ENCODE results near the gene MEGF6. TPM values are rescaled to one million over a fixed set of nuclear protein-coding genes. Genes with fewer than 3 reads are reported as not detected.
"Not testable (repeated sequence)": the region's sequence is repeated elsewhere in the genome, so short reads cannot be mapped to it uniquely, and the experiment has no call there.

The MEGF6 gene
- polyA plus RNA-seq, 3 donors, result 6.4 to 8.1 (median 7.0) TPM

- no peak for DNase-seq (ENCODE audit: low read depth in 3 of 3, low spot score in 2 of 3)
These were observed 13.7 kb downstream of the MEGF6 start for GRCh38 chr1:3597599-3597964.

GRCh38 chr1:3596663-3597598, 14.4 kb downstream of the MEGF6 start:
- no peak for DNase-seq (ENCODE audit: low read depth in 3 of 3, low spot score in 2 of 3)

- no peak for DNase-seq (ENCODE audit: low read depth in 3 of 3, low spot score in 2 of 3)
These were observed 15.4 kb downstream of the MEGF6 start for GRCh38 chr1:3595949-3596348.

- no peak for DNase-seq (ENCODE audit: low read depth in 3 of 3, low spot score in 2 of 3)
These were observed 16.5 kb downstream of the MEGF6 start for GRCh38 chr1:3594706-3595377.

GRCh38 chr1:3593745-3594144, 17.6 kb downstream of the MEGF6 start:
- DNase-seq (ENCODE audit: low read depth in 3 of 3, low spot score in 2 of 3), result no peak

GRCh38 chr1:3593334-3593733, 18.0 kb downstream of the MEGF6 start:
- no peak for DNase-seq (ENCODE audit: low read depth in 3 of 3, low spot score in 2 of 3)

- no peak for DNase-seq (ENCODE audit: low read depth in 3 of 3, low spot score in 2 of 3)
These were observed 20.1 kb downstream of the MEGF6 start for GRCh38 chr1:3590951-3591865.

GRCh38 chr1:3590139-3590763, 21.1 kb downstream of the MEGF6 start:
- no peak for DNase-seq (ENCODE audit: low read depth in 3 of 3, low spot score in 2 of 3)

- no peak for DNase-seq (ENCODE audit: low read depth in 3 of 3, low spot score in 2 of 3)
These were observed 22.9 kb downstream of the MEGF6 start for GRCh38 chr1:3588395-3588794.

GRCh38 chr1:3586986-3587759, 24.1 kb downstream of the MEGF6 start:
- no peak for DNase-seq (ENCODE audit: low read depth in 3 of 3, low spot score in 2 of 3)

- DNase-seq (ENCODE audit: low read depth in 3 of 3, low spot score in 2 of 3), result no peak
These were observed 25.3 kb downstream of the MEGF6 start for GRCh38 chr1:3585940-3586568.

- not testable (repeated sequence) for DNase-seq (ENCODE audit: low read depth in 3 of 3, low spot score in 2 of 3)
These were observed 25.9 kb downstream of the MEGF6 start for GRCh38 chr1:3585353-3585868.

- DNase-seq (ENCODE audit: low read depth in 3 of 3, low spot score in 2 of 3), result no peak
These were observed 26.4 kb downstream of the MEGF6 start for GRCh38 chr1:3584915-3585314.

- not testable (repeated sequence) for DNase-seq (ENCODE audit: low read depth in 3 of 3, low spot score in 2 of 3)
These were observed 27.6 kb downstream of the MEGF6 start for GRCh38 chr1:3583751-3584150.

- DNase-seq (ENCODE audit: low read depth in 3 of 3, low spot score in 2 of 3), result no peak
These were observed 29.8 kb downstream of the MEGF6 start for GRCh38 chr1:3581296-3582036.

GRCh38 chr1:3580231-3580630, 31.1 kb downstream of the MEGF6 start:
- DNase-seq (ENCODE audit: low read depth in 3 of 3, low spot score in 2 of 3), result no peak

- no peak for DNase-seq (ENCODE audit: low read depth in 3 of 3, low spot score in 2 of 3)
These were observed 31.7 kb downstream of the MEGF6 start for GRCh38 chr1:3579626-3580025.

GRCh38 chr1:3578906-3579305, 32.4 kb downstream of the MEGF6 start:
- no peak for DNase-seq (ENCODE audit: low read depth in 3 of 3, low spot score in 2 of 3)
